ENCODE measurements around the gene KRCC1. TPM values are rescaled to one million over a fixed set of nuclear protein-coding genes. Genes with fewer than 3 reads are reported as not detected.

The KRCC1 gene
- polyA plus RNA-seq, 1 experiment, result 16.8 TPM

DNA sequence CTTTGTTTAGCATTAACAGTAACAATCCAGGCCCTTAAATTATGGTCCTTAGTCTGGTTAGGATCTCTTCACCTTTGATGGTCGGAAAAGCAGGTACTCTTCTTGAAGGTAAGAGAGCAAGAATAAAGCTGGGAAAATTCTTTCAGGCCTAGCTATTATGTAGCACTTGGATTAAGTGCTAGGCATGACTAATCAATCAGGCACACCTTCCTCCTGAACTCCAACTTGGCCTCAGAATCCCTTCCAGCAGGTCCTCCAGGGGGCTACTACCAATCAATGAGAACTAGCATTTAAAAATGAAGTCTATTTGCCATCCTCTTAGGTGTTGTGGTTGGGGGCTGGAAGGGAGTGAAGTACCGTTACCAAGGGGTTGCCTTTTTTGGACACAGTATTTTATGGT, 15.8 kb upstream of the KRCC1 start:
- CTCF ChIA-PET, result interaction anchor here (0.9 to 1.4 kb wide), 2 partner anchors 11 to 89 kb away, joined by 3 to 11 read pairs; no protein-coding TSS in a partner anchor

GRCh38 chr2:88070055-88070454, 14.5 kb upstream of the KRCC1 start:
- Histone ChIP-seq H3K27me3 (ENCODE audit: control insufficient read depth, insufficient read depth, low read length) (peaks cover 9% of the 10 kb centered on the region), H3K36me3 (ENCODE audit: control insufficient read depth, insufficient read depth, low read length) (no peaks in the 10 kb centered on the region), H3K4me3 (ENCODE audit: low read depth, low read length) (no peak overlapping the region)
- TF ChIP-seq CTCF (IDR thresholded peaks at IDR 0.05; ENCODE audit: insufficient read depth, low read depth, low read length), result no peak
- ChIA-PET CTCF (interaction anchor here (3.0 kb wide), 1 partner anchor 10 kb away, joined by 26 read pairs; no protein-coding TSS in a partner anchor), POLR2A (no interaction called here)
- no peak for DNase-seq (ENCODE audit: low read depth)

More for the DNA sequence above, 15.8 kb upstream of the KRCC1 start:
- Histone ChIP-seq H3K4me3 (ENCODE audit: low read depth, low read length) (no peak overlapping the region), H3K36me3 (ENCODE audit: control insufficient read depth, insufficient read depth, low read length) (no peaks in the 10 kb centered on the region), H3K27me3 (ENCODE audit: control insufficient read depth, insufficient read depth, low read length) (peaks cover 9% of the 10 kb centered on the region)
- no peak for DNase-seq (ENCODE audit: low read depth)
- TF ChIP-seq CTCF (IDR thresholded peaks at IDR 0.05; ENCODE audit: insufficient read depth, low read depth, low read length), result no peak
- POLR2A ChIA-PET, result no interaction called here

- Histone ChIP-seq H3K36me3 (ENCODE audit: control insufficient read depth, insufficient read depth, low read length) (no peaks in the 10 kb centered on the region), H3K27me3 (ENCODE audit: control insufficient read depth, insufficient read depth, low read length) (peaks cover 9% of the 10 kb centered on the region), H3K4me3 (ENCODE audit: low read depth, low read length) (no peak overlapping the region)
- no peak for TF ChIP-seq CTCF (IDR thresholded peaks at IDR 0.05; ENCODE audit: insufficient read depth, low read depth, low read length)
- no peak for DNase-seq (ENCODE audit: low read depth)
- ChIA-PET CTCF (interaction anchor here (1.9 to 3.0 kb wide), 2 partner anchors 9 to 91 kb away, joined by 6 to 26 read pairs; no protein-coding TSS in a partner anchor), POLR2A (no interaction called here)
Measured at GRCh38 chr2:88069117-88069516, 13.5 kb upstream of the KRCC1 start.

GRCh38 chr2:88068044-88068443, 12.5 kb upstream of the KRCC1 start:
- peaks cover 9% of the 10 kb centered on the region for H3K27me3 ChIP-seq (ENCODE audit: control insufficient read depth, insufficient read depth, low read length)
- no peak overlapping the region for H3K4me3 ChIP-seq (ENCODE audit: low read depth, low read length)
- TF ChIP-seq CTCF (IDR thresholded peaks at IDR 0.05; ENCODE audit: insufficient read depth, low read depth, low read length), result no peak
- ChIA-PET CTCF (interaction anchor here (1.4 to 3.0 kb wide), 3 partner anchors 8 to 118 kb away, joined by 3 to 26 read pairs (median 6); no protein-coding TSS in a partner anchor), POLR2A (no interaction called here)
- DNase-seq (ENCODE audit: low read depth), result no peak
- no peaks in the 10 kb centered on the region for H3K36me3 ChIP-seq (ENCODE audit: control insufficient read depth, insufficient read depth, low read length)

DNA sequence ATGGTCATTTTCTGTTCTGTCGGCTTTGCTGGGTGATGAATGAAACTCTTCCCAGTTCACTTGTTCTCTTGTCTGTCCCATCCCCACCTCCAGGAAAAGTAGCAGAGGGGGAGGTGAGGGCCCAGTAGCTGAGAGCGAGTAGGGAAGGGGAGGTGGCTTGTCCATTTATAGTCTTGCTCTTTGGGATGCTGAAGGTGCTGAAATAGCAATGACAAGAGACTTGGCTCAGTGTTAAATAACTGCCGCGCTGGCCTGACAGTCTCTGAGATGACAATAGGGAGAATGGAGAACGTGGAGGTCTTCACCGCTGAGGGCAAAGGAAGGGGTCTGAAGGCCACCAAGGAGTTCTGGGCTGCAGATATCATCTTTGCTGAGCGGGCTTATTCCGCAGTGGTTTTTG, 12.0 kb upstream of the KRCC1 start, which contains the start of gene SMYD1:
Gene SMYD1 (plus strand): TSS at position 228 of the 400 bp plus-strand sequence. CDS start 40 bp downstream, at position 268.
- no peak for DNase-seq (ENCODE audit: low read depth)
- H3K36me3 ChIP-seq (ENCODE audit: control insufficient read depth, insufficient read depth, low read length), result no peaks in the 10 kb centered on the region
- TF ChIP-seq CTCF (IDR thresholded peaks at IDR 0.05; ENCODE audit: insufficient read depth, low read depth, low read length), result no peak
- no peak within 1 kb of the TSS for H3K4me3 ChIP-seq (ENCODE audit: low read depth, low read length)
- H3K27me3 ChIP-seq (ENCODE audit: control insufficient read depth, insufficient read depth, low read length), result peaks cover 9% of the 10 kb centered on the region
- POLR2A ChIA-PET, result no interaction called here
- CTCF ChIA-PET, result interaction anchor here (0.7 to 3.0 kb wide), 5 partner anchors 7 to 118 kb away, joined by 3 to 26 read pairs (median 3); no protein-coding TSS in a partner anchor
